Dendritic cell treated with granulocyte-macrophage colony-stimulating factor and Interleukin-4, amounts not matched to agents 40 ng/mL and 50 ng/mL, for 4 days (primary cell): ENCODE results near the gene CD247.

Experiments used
- H3K27ac Mint-ChIP-seq: one replicate; pipeline ENCODE4 v1.8.0; 2022; ENCODE audit warnings: mild to moderate bottlenecking, mixed read lengths
- H3K27me3 Mint-ChIP-seq: one replicate; pipeline ENCODE4 v1.8.0; 2022; ENCODE audit warnings: mild to moderate bottlenecking, mixed read lengths
- H3K36me3 Mint-ChIP-seq: one replicate; pipeline ENCODE4 v1.8.0; 2022; ENCODE audit warnings: low read depth, mixed read lengths
- H3K4me1 Mint-ChIP-seq: one replicate; pipeline ENCODE4 v1.8.0; 2022; ENCODE audit warnings: low read depth, mixed read lengths
- H3K4me3 Mint-ChIP-seq: one replicate; pipeline ENCODE4 v1.8.0; 2022; ENCODE audit warnings: mild to moderate bottlenecking, moderate library complexity, mixed read lengths
- H3K9me3 Mint-ChIP-seq: one replicate; pipeline ENCODE4 v1.8.0; 2022; ENCODE audit warnings: mixed read lengths
- intact Hi-C: fragments of 100-400 bp; cut with micrococcal nuclease; formaldehyde crosslinking; loops from one replicate; pipeline ENCODE4 v1.15.0; 2022

Gene CD247

DNA sequence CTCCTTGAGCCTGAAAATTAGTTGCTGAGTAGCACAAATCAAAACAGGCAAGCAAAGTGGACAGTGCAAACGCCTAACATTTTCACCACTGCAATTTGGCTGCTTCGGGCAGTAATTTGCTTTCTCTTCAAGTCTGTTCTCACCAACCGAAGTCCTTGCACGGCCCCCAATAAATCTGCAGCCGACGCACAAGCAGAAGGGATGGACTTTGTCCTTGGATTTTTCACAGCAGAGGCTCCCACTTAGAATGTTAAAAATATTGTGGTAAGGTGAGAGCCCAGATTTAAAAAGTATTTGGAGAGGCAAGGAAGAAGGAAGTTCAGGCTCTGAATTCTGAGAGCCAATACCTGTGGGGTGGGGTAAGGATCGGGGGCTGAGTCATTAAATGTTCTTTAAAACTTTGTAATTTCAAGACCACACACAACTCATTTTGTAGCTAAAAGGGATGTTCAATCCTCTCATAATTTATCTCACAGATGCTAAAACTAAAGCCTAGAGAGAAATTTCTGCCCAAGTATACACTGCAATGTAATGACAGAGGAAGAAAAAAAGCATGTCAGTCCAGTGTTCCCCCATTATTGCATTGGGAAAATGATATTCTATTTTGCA, 6.2 kb downstream of the CD247 start:
- Mint-ChIP-seq H3K27me3 (peaks cover 4% of the 10 kb centered on the region), H3K9me3 (no peaks in the 10 kb centered on the region), H3K4me1 (no peaks in the 10 kb centered on the region), H3K27ac (no peak overlapping the region), H3K36me3 (no peaks in the 10 kb centered on the region), H3K4me3 (no peak overlapping the region)
- intact Hi-C loops = no loop called here

DNA sequence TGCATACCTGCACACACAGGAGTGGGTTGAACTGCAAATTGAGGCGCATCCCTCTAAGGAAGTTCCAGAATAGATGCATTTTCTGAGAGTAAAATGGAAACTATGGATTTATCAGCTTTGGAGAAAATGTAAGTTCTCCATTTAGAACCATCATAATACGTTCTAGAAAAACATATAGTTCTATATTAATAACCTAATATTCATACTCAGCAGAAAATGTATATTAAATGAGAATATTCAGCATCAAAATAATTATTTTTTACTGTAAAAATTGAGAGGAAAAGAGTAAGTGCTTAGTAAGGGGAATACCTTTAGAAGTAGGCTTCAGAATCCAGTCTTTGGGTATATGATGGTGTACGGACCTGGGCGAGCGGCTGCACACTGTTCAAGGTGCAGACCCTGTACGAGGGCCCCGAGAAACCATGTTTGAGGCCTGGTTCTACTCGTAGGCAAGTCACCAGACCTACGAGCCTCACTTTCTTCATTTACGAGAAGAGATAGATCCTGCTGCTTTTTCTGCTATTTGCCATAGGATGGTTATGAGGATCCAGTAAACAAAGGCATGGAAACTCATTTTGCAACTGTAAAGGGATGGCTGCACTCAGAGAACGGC, 6.8 kb downstream of the CD247 start:
- intact Hi-C loops = no loop called here
- H3K36me3 Mint-ChIP-seq = no peaks in the 10 kb centered on the region
- no peaks in the 10 kb centered on the region for H3K4me1 Mint-ChIP-seq
- no peak overlapping the region for H3K4me3 Mint-ChIP-seq
- H3K27ac Mint-ChIP-seq = no peak overlapping the region
- no peaks in the 10 kb centered on the region for H3K9me3 Mint-ChIP-seq
- H3K27me3 Mint-ChIP-seq = peaks cover 4% of the 10 kb centered on the region

DNA sequence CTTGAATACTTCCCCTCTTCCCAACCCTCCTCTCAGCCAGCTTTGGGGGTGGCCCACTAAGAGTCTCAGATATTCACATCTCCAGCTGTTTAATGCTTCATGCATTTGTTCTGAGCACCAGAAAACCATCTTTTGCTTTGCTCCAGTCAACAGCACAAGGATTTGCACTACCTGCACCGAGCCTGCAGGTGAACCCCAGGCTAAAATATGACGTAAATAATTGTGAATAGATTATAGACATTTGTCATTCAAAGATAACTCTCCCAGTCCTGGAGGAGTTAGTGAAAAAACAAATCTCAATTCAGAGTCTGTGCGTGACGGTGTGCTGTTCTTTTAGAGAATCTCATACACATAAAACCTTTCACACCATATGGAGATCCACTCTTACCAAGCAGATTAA, 7.4 kb downstream of the CD247 start:
- no peak overlapping the region for H3K4me3 Mint-ChIP-seq
- intact Hi-C loops = no loop called here
- H3K9me3 Mint-ChIP-seq = no peaks in the 10 kb centered on the region
- H3K36me3 Mint-ChIP-seq = no peaks in the 10 kb centered on the region
- H3K4me1 Mint-ChIP-seq = no peaks in the 10 kb centered on the region
- no peak overlapping the region for H3K27ac Mint-ChIP-seq
- H3K27me3 Mint-ChIP-seq = peaks cover 4% of the 10 kb centered on the region

DNA sequence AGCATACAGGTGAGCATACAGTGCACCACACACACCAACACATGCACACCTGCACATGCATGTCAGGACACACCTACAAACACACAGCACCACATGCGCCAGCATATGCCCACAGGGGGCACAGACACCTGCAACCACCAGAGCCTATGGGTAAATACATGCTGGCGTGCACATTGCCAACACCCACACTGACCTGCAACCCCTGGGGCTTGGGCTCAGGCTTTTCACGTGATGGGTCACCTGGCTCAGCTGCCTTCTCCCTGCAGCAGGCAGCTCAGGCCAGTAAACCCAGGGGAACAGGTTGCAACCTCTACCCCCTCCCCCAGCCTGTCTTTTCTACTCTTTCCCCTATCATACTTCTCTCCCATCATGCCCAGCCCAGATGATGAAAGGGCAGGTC, 8.1 kb downstream of the CD247 start:
- Mint-ChIP-seq H3K9me3 (no peaks in the 10 kb centered on the region), H3K27me3 (peaks cover 4% of the 10 kb centered on the region), H3K4me3 (no peak overlapping the region), H3K27ac (no peak overlapping the region), H3K4me1 (no peaks in the 10 kb centered on the region), H3K36me3 (no peaks in the 10 kb centered on the region)
- intact Hi-C loops = no loop called here

DNA sequence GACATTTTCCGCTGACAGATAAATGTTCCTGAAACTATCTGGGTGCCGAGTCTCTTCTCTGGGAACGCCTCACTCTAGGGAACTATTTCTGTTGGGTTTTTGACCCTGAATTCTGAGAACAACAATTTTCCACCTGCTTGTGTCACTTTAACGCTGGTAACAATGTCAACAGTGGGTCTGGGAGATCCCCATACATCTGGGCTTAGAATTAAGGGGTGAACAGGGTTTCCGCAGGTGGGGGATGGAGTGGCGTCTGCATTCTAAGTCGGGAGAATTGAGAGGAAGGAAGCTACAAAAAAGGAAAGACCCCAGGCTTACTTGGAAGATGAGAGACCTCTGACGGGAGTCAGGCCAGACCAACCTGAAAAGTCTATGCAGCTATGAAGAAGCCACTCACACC, 8.7 kb downstream of the CD247 start:
- Mint-ChIP-seq H3K4me1 (no peaks in the 10 kb centered on the region), H3K36me3 (no peaks in the 10 kb centered on the region), H3K9me3 (no peaks in the 10 kb centered on the region), H3K27ac (no peak overlapping the region), H3K27me3 (peaks cover 4% of the 10 kb centered on the region), H3K4me3 (no peak overlapping the region)
- intact Hi-C loops = no loop called here

GRCh38 chr1:167507719-167508118, 10.6 kb downstream of the CD247 start:
- no peak overlapping the region for H3K4me3 Mint-ChIP-seq
- no peaks in the 10 kb centered on the region for H3K4me1 Mint-ChIP-seq
- no peak overlapping the region for H3K27ac Mint-ChIP-seq
- no peaks in the 10 kb centered on the region for H3K9me3 Mint-ChIP-seq
- intact Hi-C loops = no loop called here
- no peaks in the 10 kb centered on the region for H3K36me3 Mint-ChIP-seq
- peaks cover 7% of the 10 kb centered on the region for H3K27me3 Mint-ChIP-seq

- Mint-ChIP-seq H3K36me3 (no peaks in the 10 kb centered on the region), H3K27me3 (peaks cover 7% of the 10 kb centered on the region), H3K4me3 (no peak overlapping the region), H3K27ac (no peak overlapping the region), H3K9me3 (no peaks in the 10 kb centered on the region), H3K4me1 (peaks cover 7% of the 10 kb centered on the region)
- intact Hi-C loops = no loop called here
Observed at GRCh38 chr1:167504467-167504827, 13.9 kb downstream of the CD247 start.

DNA sequence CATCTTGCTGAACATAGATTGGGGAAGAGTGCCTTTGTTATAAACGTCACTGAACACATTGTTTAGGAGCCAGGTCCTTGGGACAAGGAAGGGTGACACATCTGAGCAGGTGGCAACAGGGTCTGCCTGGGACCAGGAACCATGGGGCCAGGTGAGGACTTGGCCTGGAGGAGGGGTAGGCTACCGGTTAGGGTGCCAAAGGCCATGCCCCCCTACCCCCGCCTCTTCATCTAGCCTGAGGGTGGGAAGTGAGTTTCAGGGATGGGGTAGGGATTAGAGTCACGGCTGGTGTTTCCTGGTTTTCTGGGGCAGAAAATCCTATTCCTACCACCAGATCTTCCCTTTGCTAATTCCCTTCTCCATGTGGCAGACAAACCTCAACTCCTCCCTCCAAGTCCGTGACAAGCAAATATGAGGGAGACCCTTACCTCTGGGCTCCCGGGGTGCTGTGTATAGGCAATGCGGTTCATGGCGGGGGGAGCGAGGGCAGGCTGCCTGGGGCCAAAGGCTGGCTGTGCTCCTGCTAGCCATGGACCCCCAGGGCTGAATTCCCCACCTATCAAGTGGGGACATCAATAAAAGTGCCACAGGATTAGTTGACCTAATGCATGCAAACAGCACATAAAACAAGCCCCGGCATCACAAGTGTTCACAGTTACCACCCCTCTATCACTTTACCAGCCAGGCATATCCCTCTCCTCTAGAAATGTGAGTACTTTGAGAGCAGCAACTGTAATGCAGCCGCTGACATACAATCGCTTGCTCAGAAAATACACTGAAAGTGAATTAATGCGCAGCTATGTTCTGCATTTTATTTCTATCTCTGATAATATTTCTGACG, 14.5 kb downstream of the CD247 start:
- Mint-ChIP-seq H3K27me3 (peaks cover 7% of the 10 kb centered on the region), H3K4me1 (peaks cover 8% of the 10 kb centered on the region), H3K9me3 (no peaks in the 10 kb centered on the region), H3K27ac (no peak overlapping the region), H3K36me3 (no peaks in the 10 kb centered on the region), H3K4me3 (no peak overlapping the region)
- intact Hi-C loops = no loop called here

DNA sequence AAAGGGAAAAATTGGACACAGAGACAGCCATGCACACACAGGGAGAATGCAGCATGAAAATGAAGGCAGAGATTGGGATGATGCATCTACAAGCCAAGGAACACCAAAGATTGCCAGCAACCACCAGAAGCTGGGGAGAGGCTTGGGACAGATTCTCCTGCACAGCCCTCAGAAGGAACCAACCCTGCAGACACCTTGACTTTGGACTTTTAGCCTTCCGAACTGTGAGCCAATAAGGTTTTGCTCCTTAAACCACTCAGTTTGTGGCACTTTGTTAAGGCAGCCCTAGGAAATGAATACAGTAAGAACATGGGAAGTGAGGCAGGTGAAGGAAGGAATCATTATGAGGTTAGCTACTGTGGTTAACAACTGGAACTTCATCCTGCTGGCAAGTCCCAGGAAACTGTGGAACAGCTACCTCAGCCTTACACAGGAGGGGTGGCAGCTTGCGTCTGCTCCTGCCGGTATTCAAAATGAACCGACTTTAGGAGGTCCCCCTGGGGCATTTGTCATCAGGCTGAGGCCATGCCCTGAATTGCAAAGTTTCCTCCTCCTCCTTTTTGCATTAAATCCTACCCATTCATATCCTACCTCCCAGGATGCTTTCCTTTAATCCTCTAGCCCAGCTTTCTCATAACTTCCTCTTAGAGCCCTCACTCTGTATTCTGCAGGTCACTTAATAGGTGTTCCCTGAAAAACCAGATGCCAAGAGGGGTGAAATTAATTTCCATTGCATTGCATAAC, 15.4 kb downstream of the CD247 start:
- H3K4me3 Mint-ChIP-seq = no peak overlapping the region
- H3K27ac Mint-ChIP-seq = no peak overlapping the region

GRCh38 chr1:167502192-167502551, 16.2 kb downstream of the CD247 start:
- peaks cover 11% of the 10 kb centered on the region for H3K27me3 Mint-ChIP-seq
- intact Hi-C loops = no loop called here
- H3K9me3 Mint-ChIP-seq = no peaks in the 10 kb centered on the region
- H3K36me3 Mint-ChIP-seq = no peaks in the 10 kb centered on the region
- H3K4me3 Mint-ChIP-seq = no peak overlapping the region
- peaks cover 8% of the 10 kb centered on the region for H3K4me1 Mint-ChIP-seq
- H3K27ac Mint-ChIP-seq = no peak overlapping the region

More for the DNA sequence above, 15.4 kb downstream of the CD247 start:
- Mint-ChIP-seq H3K4me1 (peaks cover 8% of the 10 kb centered on the region), H3K27me3 (peaks cover 10% of the 10 kb centered on the region), H3K36me3 (no peaks in the 10 kb centered on the region), H3K9me3 (no peaks in the 10 kb centered on the region)
- intact Hi-C loops = no loop called here

DNA sequence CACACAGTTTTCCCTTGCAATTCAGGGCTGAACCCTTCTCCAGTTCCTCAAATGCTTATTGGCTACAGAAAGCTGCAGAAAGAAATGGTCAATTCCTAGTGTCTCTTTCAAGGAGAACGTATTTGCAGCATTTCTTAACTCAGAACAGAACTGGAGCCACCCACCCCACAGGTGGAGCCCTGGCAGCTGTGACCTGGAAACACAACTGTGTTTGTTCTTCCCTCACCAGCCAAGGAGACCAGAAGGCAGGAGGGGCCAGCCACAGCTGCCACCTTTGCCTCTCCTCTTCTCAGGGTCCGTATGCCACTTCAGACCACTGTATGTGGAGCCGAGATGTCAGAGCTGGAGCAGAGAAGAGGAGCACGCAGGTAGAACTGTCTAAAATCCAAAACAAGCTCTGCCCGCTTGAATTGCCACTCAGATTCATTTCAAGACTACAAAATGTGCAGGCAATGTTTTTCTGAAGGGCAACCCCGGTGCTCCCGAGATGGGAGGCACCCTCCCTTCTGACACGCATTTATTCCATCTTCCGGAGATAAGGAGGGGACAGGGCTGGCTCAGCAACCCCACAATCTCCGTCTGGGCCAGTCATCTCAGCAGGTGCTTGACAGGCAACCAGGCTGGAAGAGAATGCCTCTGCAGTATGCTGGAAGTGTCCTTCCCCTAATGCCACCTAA, 16.7 kb downstream of the CD247 start:
- peaks cover 8% of the 10 kb centered on the region for H3K4me1 Mint-ChIP-seq
- H3K27ac Mint-ChIP-seq = no peak overlapping the region
- intact Hi-C loops = no loop called here
- H3K27me3 Mint-ChIP-seq = peaks cover 11% of the 10 kb centered on the region
- H3K4me3 Mint-ChIP-seq = no peak overlapping the region
- no peaks in the 10 kb centered on the region for H3K9me3 Mint-ChIP-seq
- H3K36me3 Mint-ChIP-seq = no peaks in the 10 kb centered on the region

DNA sequence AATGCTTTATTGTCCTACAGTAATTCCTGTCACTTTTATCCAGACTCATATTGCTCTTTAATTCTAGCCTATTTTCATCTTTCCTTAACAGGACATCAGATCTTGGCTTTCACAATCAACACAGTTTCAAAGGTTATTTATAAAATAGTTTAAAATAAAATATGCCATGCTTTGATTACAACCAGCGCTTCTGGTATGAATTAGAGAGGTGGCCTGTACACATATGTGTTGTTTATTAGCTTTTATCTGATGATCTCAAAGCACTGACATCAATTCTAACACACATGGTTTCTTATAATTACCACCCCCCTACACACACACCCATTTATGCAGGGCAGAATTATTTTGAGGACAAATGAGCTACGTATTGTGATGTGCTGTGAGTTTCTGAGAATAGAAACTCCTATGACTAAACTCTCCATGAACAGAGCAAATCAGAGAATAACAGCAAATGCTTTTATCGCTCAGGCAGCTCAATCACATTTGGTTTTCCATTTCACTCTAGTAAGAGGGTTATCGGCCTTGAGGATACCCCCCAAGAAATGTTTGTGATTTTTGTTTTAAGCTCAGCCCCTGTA, 18.0 kb downstream of the CD247 start:
- Mint-ChIP-seq H3K9me3 (no peaks in the 10 kb centered on the region), H3K27me3 (peaks cover 15% of the 10 kb centered on the region), H3K27ac (no peak overlapping the region), H3K4me1 (peaks cover 8% of the 10 kb centered on the region), H3K36me3 (no peaks in the 10 kb centered on the region), H3K4me3 (no peak overlapping the region)
- intact Hi-C loops = no loop called here

GRCh38 chr1:167499664-167500101, 18.6 kb downstream of the CD247 start:
- H3K27ac Mint-ChIP-seq = no peak overlapping the region
- H3K36me3 Mint-ChIP-seq = no peaks in the 10 kb centered on the region
- intact Hi-C loops = no loop called here
- H3K9me3 Mint-ChIP-seq = no peaks in the 10 kb centered on the region
- peaks cover 15% of the 10 kb centered on the region for H3K27me3 Mint-ChIP-seq
- peaks cover 8% of the 10 kb centered on the region for H3K4me1 Mint-ChIP-seq
- H3K4me3 Mint-ChIP-seq = no peak overlapping the region
